CD4-positive, alpha-beta memory T cell (primary cell): ENCODE measurements around the gene NDP. TPM values are rescaled to one million over a fixed set of nuclear protein-coding genes. Genes with fewer than 3 reads are reported as not detected.
"Not testable (repeated sequence)": the region's sequence is repeated elsewhere in the genome, so short reads cannot be mapped to it uniquely, and the experiment has no call there.

Experiments used
- CTCF ChIA-PET: fragments of 350-600 bp; sonication (Branson Sonifier 250); formaldehyde crosslinking; loops from one replicate; lab custom pipeline; 2021; ENCODE audit warnings: inconsistent platforms; ENCODE audit not compliant: partially characterized antibody; lab: Charles Lee
- POLR2A ChIA-PET: fragments of 350-600 bp; sonication (Branson Sonifier 250); formaldehyde crosslinking; loops from one replicate; lab custom pipeline; 2021; ENCODE audit not compliant: partially characterized antibody; lab: Charles Lee
- DNase-seq, 5 donors: peaks; one replicate each; pipeline versions ENCODE4 v3.0.0 to v3.0.0-alpha.2; 2020 to 2022; ENCODE audit warnings: mixed read lengths in 1 of 5
- H3K27ac ChIP-seq: one replicate; pipeline ENCODE4 v1.7.0; 2013; ENCODE audit warnings: low read depth, low read length
- H3K27me3 ChIP-seq: 2 replicates; pipeline ENCODE4 v1.7.0; 2013; ENCODE audit warnings: mild to moderate bottlenecking, low read length, moderate library complexity; ENCODE audit not compliant: insufficient read depth
- H3K36me3 ChIP-seq: 2 replicates; pipeline ENCODE4 v1.7.0; 2013; ENCODE audit warnings: mild to moderate bottlenecking, low read length, moderate library complexity; ENCODE audit not compliant: insufficient read depth
- H3K4me1 ChIP-seq: 2 replicates; pipeline ENCODE4 v1.7.0; 2013; ENCODE audit warnings: mild to moderate bottlenecking, low read length, moderate library complexity; ENCODE audit not compliant: insufficient read depth
- H3K4me3 ChIP-seq, 2 donors: one replicate each; pipeline ENCODE4 v1.7.0; 2013; ENCODE audit warnings: low read length in 2 of 2, mild to moderate bottlenecking in 1 of 2
- H3K9me3 ChIP-seq, 2 donors: one replicate each; pipeline ENCODE4 v1.7.0; 2013; ENCODE audit warnings: low read length in 2 of 2, control low read depth in 1 of 2; ENCODE audit not compliant: control insufficient read depth in 1 of 2
- H3K27ac Mint-ChIP-seq, 7 donors: one replicate each; pipeline ENCODE4 v1.8.0; 2020 to 2021; ENCODE audit warnings: mixed read lengths in 7 of 7, mild to moderate bottlenecking in 6 of 7, inconsistent platforms in 3 of 7, moderate library complexity in 3 of 7
- H3K27me3 Mint-ChIP-seq, 2 donors: one replicate each; pipeline ENCODE4 v1.8.0; 2020 to 2021; ENCODE audit warnings: mixed read lengths in 2 of 2
- H3K36me3 Mint-ChIP-seq, 2 donors: one replicate each; pipeline ENCODE4 v1.8.0; 2020 to 2021; ENCODE audit warnings: mixed read lengths in 2 of 2, inconsistent platforms in 1 of 2, mild to moderate bottlenecking in 1 of 2
- H3K4me1 Mint-ChIP-seq, 4 donors: one replicate each; pipeline ENCODE4 v1.8.0; 2020 to 2021; ENCODE audit warnings: mixed read lengths in 4 of 4, mild to moderate bottlenecking in 1 of 4
- H3K4me3 Mint-ChIP-seq, 8 donors: one replicate each; pipeline ENCODE4 v1.8.0; 2020 to 2021; ENCODE audit warnings: mixed read lengths in 8 of 8, mild to moderate bottlenecking in 7 of 8, moderate library complexity in 6 of 8, inconsistent platforms in 3 of 8
- H3K9me3 Mint-ChIP-seq, 8 donors: one replicate each; pipeline ENCODE4 v1.8.0; 2020 to 2021; ENCODE audit warnings: mixed read lengths in 8 of 8, mild to moderate bottlenecking in 5 of 8, inconsistent platforms in 3 of 8, moderate library complexity in 1 of 8
- intact Hi-C: fragments of 100-400 bp; cut with micrococcal nuclease; formaldehyde crosslinking; loops from one replicate; pipeline ENCODE4 v1.15.1; 2023
- polyA plus RNA-seq, 2 donors: library from polyadenylated mRNA; unstranded; fragments of 300-500 nt; fragmentation: Illumina TruSeq; gene quantifications; one replicate each; pipeline ENCODE4 v1.2.3, GENCODE V29; 2021
- total RNA-seq, 2 experiments: library from RNA; stranded (reverse); gene quantifications; one replicate each; pipeline ENCODE4 v1.2.3, GENCODE V29; 2021

Gene NDP
- total and polyA plus RNA-seq, 4 experiments from 2014 or later = not detected

GRCh38 chrX:43910772-43911171 lies 62.4 kb downstream of the NDP start:
- CTCF ChIA-PET, H3K27me3 Mint-ChIP-seq, H3K9me3 ChIP-seq, DNase-seq, H3K27ac ChIP-seq, H3K9me3 Mint-ChIP-seq, H3K4me1 Mint-ChIP-seq, H3K4me3 ChIP-seq, H3K4me3 Mint-ChIP-seq, H3K27me3 ChIP-seq, H3K36me3 Mint-ChIP-seq, H3K4me1 ChIP-seq, intact Hi-C loops, H3K27ac Mint-ChIP-seq, POLR2A ChIA-PET, H3K36me3 ChIP-seq: not testable (repeated sequence)

DNA sequence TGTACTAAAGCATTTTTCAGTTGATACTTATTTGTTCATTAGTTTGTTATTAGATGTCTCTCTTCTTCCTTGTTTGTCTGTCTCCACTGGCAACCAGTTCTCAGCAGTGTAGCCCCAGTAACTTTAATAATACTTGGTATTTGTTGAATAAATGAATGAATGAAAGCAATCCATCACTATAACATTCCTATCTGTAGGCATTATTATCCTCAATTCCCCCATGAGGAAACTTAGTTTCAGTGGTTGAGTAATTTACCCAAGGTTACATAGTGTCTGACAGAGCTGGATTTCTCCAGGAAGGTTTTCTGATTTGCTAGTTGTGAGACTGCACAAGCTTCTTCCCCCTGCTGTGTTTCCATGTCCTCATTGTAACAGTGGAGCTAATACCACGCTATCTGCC lies 63.2 kb downstream of the NDP start:
- H3K9me3 Mint-ChIP-seq = no peaks in the 10 kb centered on the region
- Histone ChIP-seq H3K4me3 (no peak overlapping the region), H3K9me3 (no peaks in the 10 kb centered on the region), H3K36me3 (no peaks in the 10 kb centered on the region), H3K27me3 (no peaks in the 10 kb centered on the region), H3K4me1 (no peaks in the 10 kb centered on the region), H3K27ac (no peak overlapping the region)
- ChIA-PET CTCF (no interaction called here), POLR2A (no interaction called here)
- intact Hi-C loops = no loop called here
- no peak for DNase-seq
- H3K36me3 Mint-ChIP-seq = no peaks in the 10 kb centered on the region
- no peak overlapping the region for H3K27ac Mint-ChIP-seq
- H3K4me3 Mint-ChIP-seq = no peak overlapping the region
- no peaks in the 10 kb centered on the region for H3K4me1 Mint-ChIP-seq
- peaks cover 1% of the 10 kb centered on the region in 2 donors for H3K27me3 Mint-ChIP-seq

DNA sequence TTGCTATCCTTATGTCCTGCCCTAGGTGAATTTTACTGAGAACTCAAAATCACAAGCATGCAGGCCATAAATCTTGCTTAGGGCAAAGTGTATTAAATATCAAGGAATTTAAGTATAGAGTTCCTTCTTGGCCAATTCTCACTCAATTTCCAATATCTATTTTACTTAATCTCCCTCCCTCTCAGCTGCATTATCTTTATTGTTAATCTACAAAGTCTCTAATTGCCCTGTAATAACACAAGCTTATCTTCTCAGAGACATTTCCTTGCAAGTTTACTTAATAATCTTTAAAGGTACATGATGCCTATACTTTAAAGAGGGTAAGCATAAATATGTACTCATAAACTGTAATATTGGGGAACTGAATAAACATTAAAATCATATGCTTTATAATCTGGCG lies 64.0 kb downstream of the NDP start:
- H3K27me3 Mint-ChIP-seq = no peaks in the 10 kb centered on the region
- Histone ChIP-seq H3K27me3 (no peaks in the 10 kb centered on the region), H3K9me3 (no peaks in the 10 kb centered on the region), H3K36me3 (no peaks in the 10 kb centered on the region), H3K27ac (no peak overlapping the region), H3K4me1 (no peaks in the 10 kb centered on the region), H3K4me3 (no peak overlapping the region)
- H3K36me3 Mint-ChIP-seq = no peaks in the 10 kb centered on the region
- H3K27ac Mint-ChIP-seq = no peak overlapping the region
- intact Hi-C loops = no loop called here
- no peak for DNase-seq
- no peak overlapping the region for H3K4me3 Mint-ChIP-seq
- no peaks in the 10 kb centered on the region for H3K4me1 Mint-ChIP-seq
- CTCF ChIA-PET = no interaction called here
- no peaks in the 10 kb centered on the region for H3K9me3 Mint-ChIP-seq
- POLR2A ChIA-PET = no interaction called here

DNA sequence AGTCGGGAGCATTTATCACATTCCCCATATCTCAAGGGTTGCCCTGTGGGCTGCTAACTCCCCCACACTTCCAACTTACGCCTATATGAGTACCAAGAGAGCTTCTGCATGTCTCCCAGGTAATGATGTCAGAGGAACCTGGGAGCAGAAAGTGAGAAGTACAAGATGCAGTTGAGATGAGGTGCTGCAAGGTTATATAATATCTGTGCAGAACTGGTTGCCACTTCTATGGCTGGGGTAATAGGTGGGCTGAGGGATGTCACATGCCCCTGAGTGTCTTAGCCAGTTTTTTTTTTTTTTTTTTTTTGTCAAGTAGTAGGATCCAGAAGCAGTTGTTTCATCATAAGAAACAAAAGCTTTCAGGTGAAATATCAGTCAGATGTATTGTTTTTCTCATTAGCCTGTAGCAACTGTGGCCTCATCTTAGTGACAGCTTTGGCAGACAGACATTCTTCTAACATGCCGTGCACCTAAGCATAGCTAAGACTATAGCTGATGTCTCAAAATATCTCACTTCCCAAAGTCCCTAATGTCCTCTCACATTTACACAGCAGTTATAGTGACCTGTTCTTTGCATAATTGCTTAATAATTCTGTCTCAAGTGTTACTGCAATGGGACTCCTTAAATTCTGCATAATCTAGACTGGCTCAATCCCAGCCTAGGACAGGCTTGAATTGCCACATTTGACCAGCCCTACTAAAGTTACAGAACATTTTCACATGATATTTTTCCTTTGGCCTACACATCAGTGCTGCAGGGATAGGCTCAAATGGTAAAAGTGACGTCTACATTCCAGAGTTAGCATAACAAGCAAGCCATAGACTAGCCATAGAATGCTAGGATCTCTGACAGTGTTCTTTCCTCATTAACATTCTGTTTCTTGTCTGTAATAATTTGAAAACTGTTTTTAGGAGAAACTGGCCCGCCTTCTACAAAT lies 73.0 kb downstream of the NDP start:
- Mint-ChIP-seq H3K36me3 (no peaks in the 10 kb centered on the region), H3K27ac (no peak overlapping the region), H3K9me3 (no peaks in the 10 kb centered on the region), H3K27me3 (no peaks in the 10 kb centered on the region), H3K4me3 (no peak overlapping the region), H3K4me1 (no peaks in the 10 kb centered on the region)
- Histone ChIP-seq H3K27ac (no peak overlapping the region), H3K36me3 (no peaks in the 10 kb centered on the region), H3K4me1 (no peaks in the 10 kb centered on the region), H3K4me3 (no peak overlapping the region), H3K27me3 (no peaks in the 10 kb centered on the region), H3K9me3 (no peaks in the 10 kb centered on the region)
- ChIA-PET POLR2A (no interaction called here), CTCF (no interaction called here)
- DNase-seq = no peak
- intact Hi-C loops = no loop called here

Other genes with a start within 250 kb of the NDP start
- gene MAOB, start 90.9 kb downstream of the NDP start, total RNA-seq = not detected
- gene MAOB, start 90.9 kb downstream of the NDP start, polyA plus RNA-seq = not detected